K562 (cell line): Measurements from ENCODE around the gene VHLL. TPM values are rescaled to one million over a fixed set of nuclear protein-coding genes. Genes with fewer than 3 reads are reported as not detected.

Source experiments
- ADNP ChIP-seq: fragments of 200-800 bp; sonication (Bioruptor generic); IDR thresholded peaks from 2 replicates; pipeline ENCODE4 v1.6.1; 2016; ENCODE audit warnings: missing genetic modification characterization, missing compliant biosample characterization
- CCAR2 ChIP-seq: fragments of 200-400 bp; formaldehyde crosslinking; IDR thresholded peaks from 2 replicates; pipeline ENCODE4 v1.6.1; 2017; ENCODE audit warnings: mild to moderate bottlenecking, low read depth, low read length
- DACH1 ChIP-seq: fragments of 450-650 bp; IDR thresholded peaks from 2 replicates; pipeline ENCODE4 v1.6.1; 2018; ENCODE audit not compliant: partially characterized antibody
- DPF2 ChIP-seq: fragments of 450-650 bp; IDR thresholded peaks from 2 replicates; pipeline ENCODE4 v1.6.1; 2016
- ERF ChIP-seq: fragments of 450-650 bp; formaldehyde crosslinking; IDR thresholded peaks from 2 replicates; pipeline ENCODE4 v1.4.0; 2020; ENCODE audit warnings: mild to moderate bottlenecking, mixed read lengths
- JUNB ChIP-seq: fragments of 450-650 bp; formaldehyde crosslinking; conservative IDR thresholded peaks from 2 replicates; pipeline ENCODE4 v1.4.0; 2020; ENCODE audit warnings: mild to moderate bottlenecking
- KLF1 ChIP-seq: fragments of 450-650 bp; IDR thresholded peaks from 2 replicates; pipeline ENCODE4 v1.6.1; 2016; ENCODE audit warnings: missing genetic modification characterization, missing compliant biosample characterization
- MECOM ChIP-seq: fragments of 250-450 bp; sonication (Bioruptor Pico); IDR thresholded peaks from 2 replicates; pipeline ENCODE4 v1.8.0; 2022; ENCODE audit warnings: inconsistent platforms
- MED1 ChIP-seq: sonication (generic); formaldehyde crosslinking; IDR thresholded peaks from 2 replicates; pipeline ENCODE4 v1.8.1; 2023; ENCODE audit warnings: missing genetic modification reagents, borderline replicate concordance
- MTA3 ChIP-seq: fragments of 450-650 bp; formaldehyde crosslinking; IDR thresholded peaks from 2 replicates; pipeline ENCODE4 v1.6.1; 2017; ENCODE audit warnings: mild to moderate bottlenecking, borderline replicate concordance
- NFE2L1 ChIP-seq: fragments of 450-650 bp; IDR thresholded peaks from 2 replicates; pipeline ENCODE4 v1.6.1; 2016; ENCODE audit warnings: missing genetic modification characterization, low read depth, mild to moderate bottlenecking, missing compliant biosample characterization, moderate library complexity, borderline replicate concordance
- NFYB ChIP-seq: IDR thresholded peaks from 2 replicates; pipeline ENCODE4 v1.6.1; 2011; ENCODE audit warnings: mild to moderate bottlenecking, moderate library complexity; ENCODE audit not compliant: insufficient read length; ENCODE audit errors: extremely low read depth
- RBFOX2 ChIP-seq: fragments of 200-400 bp; formaldehyde crosslinking; IDR thresholded peaks from 2 replicates; pipeline ENCODE4 v1.6.1; 2017; ENCODE audit warnings: low read depth, mild to moderate bottlenecking, low read length, moderate library complexity
- RUNX1 ChIP-seq: sonication (generic); IDR thresholded peaks from 2 replicates; pipeline ENCODE4 v1.6.1; 2016; ENCODE audit warnings: antibody characterized with exemption, low read depth
- TCF7L2 ChIP-seq: fragments of 150-350 bp; IDR thresholded peaks from 2 replicates; pipeline ENCODE4 v1.6.1; 2016; ENCODE audit warnings: low read depth, mild to moderate bottlenecking, low read length, moderate library complexity
- TOE1 ChIP-seq, 2 experiments: fragments of 450-650 bp in 1 of 2; sonication (generic) in 1 of 2; formaldehyde crosslinking in 1 of 2; IDR thresholded peaks; 2 replicates each; pipeline versions ENCODE4 v1.7.1 to v1.8.0; 2016 to 2022; ENCODE audit warnings: borderline replicate concordance in 2 of 2, mild to moderate bottlenecking in 2 of 2, antibody characterized with exemption in 1 of 2, inconsistent platforms in 1 of 2, low read depth in 1 of 2, missing genetic modification reagents in 1 of 2, moderate library complexity in 1 of 2
- ZC3H8 ChIP-seq: fragments of 450-650 bp; IDR thresholded peaks from 2 replicates; pipeline ENCODE4 v1.6.1; 2017
- ZNF668 ChIP-seq: fragments of 250-450 bp; sonication (Bioruptor Pico); IDR thresholded peaks from 2 replicates; pipeline ENCODE4 v1.8.0; 2022; ENCODE audit warnings: mild to moderate bottlenecking, inconsistent platforms
- ZNF785 ChIP-seq: fragments of 250-450 bp; sonication (Bioruptor Pico); IDR thresholded peaks from 2 replicates; pipeline ENCODE4 v1.4.0; 2020; ENCODE audit warnings: mild to moderate bottlenecking
- polyA plus RNA-seq, 8 experiments: library from polyadenylated mRNA; depleted of rRNA in 4 of 8; stranded (reverse) in 5 of 8; unstranded in 3 of 8; fragments of >200 nt; fragmentation: Nextera tagmentation in 2 of 8; fragmentation: Illumina TruSeq in 1 of 8; extraction: Ambion mirVana in 2 of 8; extraction: Trizol in 1 of 8; gene quantifications; 2 replicates each; pipeline versions ENCODE4 v1.2.1 to v1.2.3, GENCODE V29; 2011 to 2014; ENCODE audit warnings: inconsistent platforms in 1 of 8, missing spikeins in 1 of 8
- total RNA-seq, 7 experiments: library from RNA; depleted of rRNA in 6 of 7; stranded (reverse); fragments of >200 nt in 6 of 7; fragmentation: Illumina TruSeq in 2 of 7; extraction: Trizol in 2 of 7; gene quantifications; 2 replicates each; pipeline versions ENCODE4 v1.2.1 to v1.2.3, GENCODE V29; 2011 to 2021; ENCODE audit warnings: low replicate concordance in 1 of 7
- TF ChIP-seq, protein P1 (sequence below): fragments of 450-650 bp; formaldehyde crosslinking; IDR thresholded peaks from 2 replicates; pipeline ENCODE4 v1.4.0; 2022; ENCODE audit warnings: missing genetic modification characterization
- TF ChIP-seq, protein P2 (sequence below): fragments of 450-650 bp; formaldehyde crosslinking; IDR thresholded peaks from 2 replicates; pipeline ENCODE4 v1.4.0; 2020; ENCODE audit warnings: mild to moderate bottlenecking, mixed read lengths
- TF ChIP-seq, protein P3 (sequence below): fragments of 450-650 bp; IDR thresholded peaks from 2 replicates; pipeline ENCODE4 v1.6.1; 2016; ENCODE audit warnings: borderline replicate concordance
- TF ChIP-seq, protein P4 (sequence below): fragments of 200-400 bp; formaldehyde crosslinking; IDR thresholded peaks from 2 replicates; pipeline ENCODE4 v1.6.1; 2017; ENCODE audit warnings: mild to moderate bottlenecking, low read depth, low read length, moderate library complexity

VHLL gene
- total and polyA plus RNA-seq, 9 of the 15 experiments (the other 6 are each of a cell fraction or from before 2014, with no cell fraction given): not detected

DNA sequence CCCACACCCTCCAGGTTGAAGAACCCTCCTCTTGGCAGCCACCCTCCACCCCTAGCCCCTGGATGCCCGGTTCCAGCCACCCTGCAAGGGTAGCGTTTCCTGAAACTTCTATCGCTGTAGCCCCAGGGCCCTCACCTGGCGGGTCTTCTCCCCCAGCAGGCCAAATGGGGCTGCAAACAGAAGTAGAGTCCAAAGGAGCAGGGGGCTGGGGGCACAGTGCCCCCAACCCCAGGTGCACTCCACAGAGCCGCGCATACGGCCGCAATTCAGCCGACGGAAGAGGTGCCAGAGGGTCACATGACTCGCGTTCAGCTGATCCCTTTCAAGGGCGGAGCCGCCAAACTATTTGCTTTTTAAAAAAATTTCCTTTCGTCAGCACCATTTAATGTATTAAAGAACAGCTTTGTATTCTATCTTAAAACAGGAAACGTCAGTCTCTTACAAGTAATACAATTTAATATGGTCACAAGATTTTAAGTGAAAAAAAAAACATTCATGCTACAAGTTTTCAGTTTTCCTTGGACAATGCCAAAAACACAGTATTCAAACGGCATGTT lies 3.6 kb downstream of the VHLL start, which contains the start of gene GLMP (continued):
- TF ChIP-seq ERF (no peak), ZC3H8 (no peak), KLF1 (tag) (0 out of 2 replicates have a peak, but pooled peaks have one; percentile 55), MECOM (CRISPR knock-in tag) (no peak), ADNP (tag) (no peak), TCF7L2 (no peak), ZNF785 (CRISPR knock-in tag) (no peak), NFYB (no peak), MTA3 (no peak), DACH1 (peak; percentile 74), ZNF668 (CRISPR knock-in tag) (no peak), MED1 (CRISPR knock-in tag) (no peak), JUNB (CRISPR knock-in tag) (no peak), RUNX1 (no peak), CCAR2 (no peak), DPF2 (no peak), RBFOX2 (peak; percentile 59), NFE2L1 (tag) (no peak), TOE1 (IDR thresholded peaks at IDR 0.05; ENCODE audit: borderline replicate concordance) (peak; percentile 97), TOE1 (CRISPR knock-in tag; IDR thresholded peaks at IDR 0.05; ENCODE audit: borderline replicate concordance, low read depth) (no peak)
- TF ChIP-seq, protein P1, sequence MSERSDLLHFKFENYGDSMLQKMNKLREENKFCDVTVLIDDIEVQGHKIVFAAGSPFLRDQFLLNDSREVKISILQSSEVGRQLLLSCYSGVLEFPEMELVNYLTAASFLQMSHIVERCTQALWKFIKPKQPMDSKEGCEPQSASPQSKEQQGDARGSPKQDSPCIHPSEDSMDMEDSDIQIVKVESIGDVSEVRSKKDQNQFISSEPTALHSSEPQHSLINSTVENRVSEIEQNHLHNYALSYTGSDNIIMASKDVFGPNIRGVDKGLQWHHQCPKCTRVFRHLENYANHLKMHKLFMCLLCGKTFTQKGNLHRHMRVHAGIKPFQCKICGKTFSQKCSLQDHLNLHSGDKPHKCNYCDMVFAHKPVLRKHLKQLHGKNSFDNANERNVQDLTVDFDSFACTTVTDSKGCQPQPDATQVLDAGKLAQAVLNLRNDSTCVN (CRISPR knock-in tag): no peak
- TF ChIP-seq, protein P2, sequence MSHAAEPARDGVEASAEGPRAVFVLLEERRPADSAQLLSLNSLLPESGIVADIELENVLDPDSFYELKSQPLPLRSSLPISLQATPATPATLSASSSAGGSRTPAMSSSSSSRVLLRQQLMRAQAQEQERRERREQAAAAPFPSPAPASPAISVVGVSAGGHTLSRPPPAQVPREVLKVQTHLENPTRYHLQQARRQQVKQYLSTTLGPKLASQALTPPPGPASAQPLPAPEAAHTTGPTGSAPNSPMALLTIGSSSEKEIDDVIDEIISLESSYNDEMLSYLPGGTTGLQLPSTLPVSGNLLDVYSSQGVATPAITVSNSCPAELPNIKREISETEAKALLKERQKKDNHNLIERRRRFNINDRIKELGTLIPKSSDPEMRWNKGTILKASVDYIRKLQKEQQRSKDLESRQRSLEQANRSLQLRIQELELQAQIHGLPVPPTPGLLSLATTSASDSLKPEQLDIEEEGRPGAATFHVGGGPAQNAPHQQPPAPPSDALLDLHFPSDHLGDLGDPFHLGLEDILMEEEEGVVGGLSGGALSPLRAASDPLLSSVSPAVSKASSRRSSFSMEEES (CRISPR knock-in tag): peak; percentile 98
- TF ChIP-seq, protein P3, sequence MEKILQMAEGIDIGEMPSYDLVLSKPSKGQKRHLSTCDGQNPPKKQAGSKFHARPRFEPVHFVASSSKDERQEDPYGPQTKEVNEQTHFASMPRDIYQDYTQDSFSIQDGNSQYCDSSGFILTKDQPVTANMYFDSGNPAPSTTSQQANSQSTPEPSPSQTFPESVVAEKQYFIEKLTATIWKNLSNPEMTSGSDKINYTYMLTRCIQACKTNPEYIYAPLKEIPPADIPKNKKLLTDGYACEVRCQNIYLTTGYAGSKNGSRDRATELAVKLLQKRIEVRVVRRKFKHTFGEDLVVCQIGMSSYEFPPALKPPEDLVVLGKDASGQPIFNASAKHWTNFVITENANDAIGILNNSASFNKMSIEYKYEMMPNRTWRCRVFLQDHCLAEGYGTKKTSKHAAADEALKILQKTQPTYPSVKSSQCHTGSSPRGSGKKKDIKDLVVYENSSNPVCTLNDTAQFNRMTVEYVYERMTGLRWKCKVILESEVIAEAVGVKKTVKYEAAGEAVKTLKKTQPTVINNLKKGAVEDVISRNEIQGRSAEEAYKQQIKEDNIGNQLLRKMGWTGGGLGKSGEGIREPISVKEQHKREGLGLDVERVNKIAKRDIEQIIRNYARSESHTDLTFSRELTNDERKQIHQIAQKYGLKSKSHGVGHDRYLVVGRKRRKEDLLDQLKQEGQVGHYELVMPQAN: peak; percentile 92
- TF ChIP-seq, protein P4, sequence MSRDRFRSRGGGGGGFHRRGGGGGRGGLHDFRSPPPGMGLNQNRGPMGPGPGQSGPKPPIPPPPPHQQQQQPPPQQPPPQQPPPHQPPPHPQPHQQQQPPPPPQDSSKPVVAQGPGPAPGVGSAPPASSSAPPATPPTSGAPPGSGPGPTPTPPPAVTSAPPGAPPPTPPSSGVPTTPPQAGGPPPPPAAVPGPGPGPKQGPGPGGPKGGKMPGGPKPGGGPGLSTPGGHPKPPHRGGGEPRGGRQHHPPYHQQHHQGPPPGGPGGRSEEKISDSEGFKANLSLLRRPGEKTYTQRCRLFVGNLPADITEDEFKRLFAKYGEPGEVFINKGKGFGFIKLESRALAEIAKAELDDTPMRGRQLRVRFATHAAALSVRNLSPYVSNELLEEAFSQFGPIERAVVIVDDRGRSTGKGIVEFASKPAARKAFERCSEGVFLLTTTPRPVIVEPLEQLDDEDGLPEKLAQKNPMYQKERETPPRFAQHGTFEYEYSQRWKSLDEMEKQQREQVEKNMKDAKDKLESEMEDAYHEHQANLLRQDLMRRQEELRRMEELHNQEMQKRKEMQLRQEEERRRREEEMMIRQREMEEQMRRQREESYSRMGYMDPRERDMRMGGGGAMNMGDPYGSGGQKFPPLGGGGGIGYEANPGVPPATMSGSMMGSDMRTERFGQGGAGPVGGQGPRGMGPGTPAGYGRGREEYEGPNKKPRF: no peak
